Endothelial cell (in vitro differentiated cells): ENCODE results near the gene TBC1D4. TPM values are rescaled to one million over a fixed set of nuclear protein-coding genes. Genes with fewer than 3 reads are reported as not detected.

Experiments
- DNase-seq: peaks from one replicate; pipeline ENCODE4 v3.0.0; 2021; ENCODE audit warnings: low spot score
- H3K27ac Mint-ChIP-seq: one replicate; pipeline ENCODE4 v1.8.0; 2021; ENCODE audit warnings: mixed read lengths, inconsistent platforms; ENCODE audit not compliant: unreplicated experiment
- H3K27me3 Mint-ChIP-seq: one replicate; pipeline ENCODE4 v1.8.0; 2021; ENCODE audit warnings: mild to moderate bottlenecking, moderate library complexity, mixed read lengths, inconsistent platforms; ENCODE audit not compliant: unreplicated experiment
- H3K36me3 Mint-ChIP-seq: one replicate; pipeline ENCODE4 v1.8.0; 2021; ENCODE audit warnings: mild to moderate bottlenecking, low read depth, mixed read lengths, inconsistent platforms; ENCODE audit not compliant: unreplicated experiment
- H3K4me1 Mint-ChIP-seq: one replicate; pipeline ENCODE4 v1.8.0; 2021; ENCODE audit warnings: mild to moderate bottlenecking, mixed read lengths, inconsistent platforms; ENCODE audit not compliant: unreplicated experiment
- H3K4me3 Mint-ChIP-seq: one replicate; pipeline ENCODE4 v1.8.0; 2021; ENCODE audit warnings: mild to moderate bottlenecking, mixed read lengths, inconsistent platforms; ENCODE audit not compliant: unreplicated experiment
- H3K9me3 Mint-ChIP-seq: one replicate; pipeline ENCODE4 v1.8.0; 2021; ENCODE audit warnings: mixed read lengths, inconsistent platforms; ENCODE audit not compliant: unreplicated experiment
- total RNA-seq: library from RNA; stranded (reverse); fragmentation: NEBNext Ultra II Directional; extraction: Animal tissue kit (Norgen Biotek cat#: 25700); gene quantifications from one replicate; pipeline ENCODE4 v1.2.1, GENCODE V29; 2021; ENCODE audit not compliant: unreplicated experiment
- TF ChIP-seq, protein P1 (sequence below): fragments of 200-600 bp; sonication (generic); IDR thresholded peaks from one replicate; pipeline ENCODE4 v1.5.0; 2021; ENCODE audit warnings: antibody characterized with exemption; ENCODE audit not compliant: unreplicated experiment

Gene TBC1D4
- total RNA-seq, 1 donor from 2014 or later, result 47.2 TPM

GRCh38 chr13:75454497-75454896 lies 27.5 kb downstream of the TBC1D4 start:
- no peak for DNase-seq
- H3K27me3 Mint-ChIP-seq, result peaks cover 2% of the 10 kb centered on the region
- TF ChIP-seq, protein P1, sequence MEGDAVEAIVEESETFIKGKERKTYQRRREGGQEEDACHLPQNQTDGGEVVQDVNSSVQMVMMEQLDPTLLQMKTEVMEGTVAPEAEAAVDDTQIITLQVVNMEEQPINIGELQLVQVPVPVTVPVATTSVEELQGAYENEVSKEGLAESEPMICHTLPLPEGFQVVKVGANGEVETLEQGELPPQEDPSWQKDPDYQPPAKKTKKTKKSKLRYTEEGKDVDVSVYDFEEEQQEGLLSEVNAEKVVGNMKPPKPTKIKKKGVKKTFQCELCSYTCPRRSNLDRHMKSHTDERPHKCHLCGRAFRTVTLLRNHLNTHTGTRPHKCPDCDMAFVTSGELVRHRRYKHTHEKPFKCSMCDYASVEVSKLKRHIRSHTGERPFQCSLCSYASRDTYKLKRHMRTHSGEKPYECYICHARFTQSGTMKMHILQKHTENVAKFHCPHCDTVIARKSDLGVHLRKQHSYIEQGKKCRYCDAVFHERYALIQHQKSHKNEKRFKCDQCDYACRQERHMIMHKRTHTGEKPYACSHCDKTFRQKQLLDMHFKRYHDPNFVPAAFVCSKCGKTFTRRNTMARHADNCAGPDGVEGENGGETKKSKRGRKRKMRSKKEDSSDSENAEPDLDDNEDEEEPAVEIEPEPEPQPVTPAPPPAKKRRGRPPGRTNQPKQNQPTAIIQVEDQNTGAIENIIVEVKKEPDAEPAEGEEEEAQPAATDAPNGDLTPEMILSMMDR, result no peak
- no peaks in the 10 kb centered on the region for H3K36me3 Mint-ChIP-seq
- H3K4me1 Mint-ChIP-seq, result peaks cover 15% of the 10 kb centered on the region
- H3K9me3 Mint-ChIP-seq, result no peaks in the 10 kb centered on the region
- no peak overlapping the region for H3K27ac Mint-ChIP-seq
- H3K4me3 Mint-ChIP-seq, result no peak overlapping the region

DNA sequence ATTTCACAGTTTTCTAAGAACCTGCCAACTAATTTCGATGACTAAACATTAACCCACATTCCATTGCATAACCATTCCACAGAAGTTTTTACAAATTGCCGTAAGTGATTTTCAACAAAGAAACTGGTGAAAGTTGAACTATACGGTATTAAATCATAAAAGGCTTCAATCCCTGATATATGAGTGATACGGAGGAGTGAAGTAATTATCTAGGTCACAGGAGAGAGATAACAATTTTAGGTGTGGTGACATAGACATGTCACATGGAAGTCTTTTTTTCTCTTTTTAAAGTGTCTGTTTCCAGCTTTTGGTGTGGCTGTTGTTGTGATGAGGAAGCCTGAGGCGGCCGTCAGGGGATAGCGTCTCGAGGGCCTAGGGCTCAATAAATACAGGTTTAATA lies 29.4 kb downstream of the TBC1D4 start:
- no peak for DNase-seq
- TF ChIP-seq, protein P1, result no peak
- no peaks in the 10 kb centered on the region for H3K36me3 Mint-ChIP-seq
- no peaks in the 10 kb centered on the region for H3K9me3 Mint-ChIP-seq
- H3K4me3 Mint-ChIP-seq, result no peak overlapping the region
- H3K4me1 Mint-ChIP-seq, result no peaks in the 10 kb centered on the region
- H3K27ac Mint-ChIP-seq, result no peak overlapping the region
- H3K27me3 Mint-ChIP-seq, result no peaks in the 10 kb centered on the region

DNA sequence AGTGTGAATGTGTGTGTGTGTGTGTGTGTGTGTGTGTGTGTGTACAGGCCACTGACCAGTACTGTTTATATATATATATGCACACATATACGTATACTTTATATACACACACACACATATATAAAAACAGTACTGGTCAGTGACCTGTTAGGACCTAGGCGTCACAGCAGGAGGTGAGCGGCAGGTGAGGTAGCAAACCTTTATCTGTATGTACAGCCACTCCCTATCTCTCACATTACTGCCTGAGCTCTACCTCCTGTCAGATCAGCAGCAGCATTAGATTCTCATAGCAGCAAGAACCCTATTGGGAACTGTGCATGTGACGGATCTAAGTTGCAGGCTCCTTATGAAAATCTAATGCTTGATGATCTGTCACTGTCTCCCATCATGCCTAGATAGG lies 34.5 kb downstream of the TBC1D4 start:
- TF ChIP-seq, protein P1, result no peak
- no peak for DNase-seq
- Mint-ChIP-seq H3K27ac (no peak overlapping the region), H3K27me3 (no peaks in the 10 kb centered on the region), H3K4me3 (no peak overlapping the region), H3K4me1 (no peaks in the 10 kb centered on the region), H3K9me3 (no peaks in the 10 kb centered on the region), H3K36me3 (no peaks in the 10 kb centered on the region)

DNA sequence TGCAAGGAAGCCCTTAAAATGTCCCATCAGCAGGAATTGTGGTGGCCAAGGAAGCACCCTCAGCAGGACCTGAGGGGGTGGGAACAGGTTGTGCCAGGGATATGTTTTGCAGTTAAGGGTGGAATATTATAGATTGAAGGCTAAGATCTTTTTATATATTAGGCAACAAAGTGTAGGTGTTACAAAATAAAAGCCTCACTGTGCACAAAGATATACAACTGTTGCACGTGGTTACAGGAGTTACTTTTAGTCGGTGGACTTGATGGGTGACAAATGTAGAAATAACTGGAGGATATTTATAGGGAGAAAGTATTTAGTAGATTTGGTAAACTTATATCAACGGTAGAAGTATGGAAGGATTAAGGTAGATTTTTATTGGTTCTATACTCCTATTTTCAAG lies 35.1 kb downstream of the TBC1D4 start:
- Mint-ChIP-seq H3K27me3 (no peaks in the 10 kb centered on the region), H3K27ac (no peak overlapping the region)

GRCh38 chr13:75445717-75446499 lies 36.1 kb downstream of the TBC1D4 start:
- no peak for DNase-seq
- Mint-ChIP-seq H3K36me3 (no peaks in the 10 kb centered on the region), H3K9me3 (no peaks in the 10 kb centered on the region), H3K4me3 (no peak overlapping the region), H3K4me1 (no peaks in the 10 kb centered on the region), H3K27me3 (no peaks in the 10 kb centered on the region), H3K27ac (no peak overlapping the region)
- TF ChIP-seq, protein P1, result no peak

More for the DNA sequence above, 35.1 kb downstream of the TBC1D4 start:
- TF ChIP-seq, protein P1, result no peak
- no peaks in the 10 kb centered on the region for H3K9me3 Mint-ChIP-seq
- no peak for DNase-seq
- no peaks in the 10 kb centered on the region for H3K36me3 Mint-ChIP-seq
- H3K4me3 Mint-ChIP-seq, result no peak overlapping the region
- no peaks in the 10 kb centered on the region for H3K4me1 Mint-ChIP-seq
